SU-DHL-6 (cell line): ENCODE data around the gene PGBD5.

Source experiments
- H2AFZ ChIP-seq: fragments of 200-600 bp; sonication (generic); 2 replicates; pipeline ENCODE4 v1.6.1; 2014; ENCODE audit warnings: low read depth, mild to moderate bottlenecking, moderate library complexity, mixed read lengths, antibody characterized with exemption, low read length; ENCODE audit not compliant: severe bottlenecking
- H3F3A ChIP-seq: fragments of 200-600 bp; shearing (Covaris generic); 2 replicates; pipeline ENCODE4 v1.6.0; 2016; ENCODE audit warnings: antibody characterized with exemption, mild to moderate bottlenecking; ENCODE audit not compliant: insufficient read depth
- H3K27ac ChIP-seq: fragments of 200-600 bp; sonication (generic); 2 replicates; pipeline ENCODE4 v1.5.1; 2016; ENCODE audit warnings: low read depth, mild to moderate bottlenecking, low read length, moderate library complexity, mixed read lengths
- H3K27me3 ChIP-seq: fragments of 200-600 bp; sonication (generic), shearing (Covaris generic); 2 replicates; pipeline ENCODE4 v1.6.0; 2014; ENCODE audit warnings: mild to moderate bottlenecking, low read length
- H3K36me3 ChIP-seq: fragments of 200-600 bp; sonication (generic); 2 replicates; pipeline ENCODE4 v1.6.1; 2014; ENCODE audit warnings: mild to moderate bottlenecking, low read length, mixed read lengths
- H3K4me2 ChIP-seq: fragments of 300-600, 200-600 bp; shearing (Covaris generic), sonication (generic); 2 replicates; pipeline ENCODE4 v1.6.0; 2014; ENCODE audit warnings: low read length, low read depth, mild to moderate bottlenecking; ENCODE audit not compliant: poor library complexity, severe bottlenecking
- H3K4me3 ChIP-seq: fragments of 200-600 bp; sonication (generic); 2 replicates; pipeline ENCODE4 v1.5.1; 2014; ENCODE audit warnings: antibody characterized with exemption, low read length, mild to moderate bottlenecking, mixed read lengths; ENCODE audit not compliant: insufficient read depth, poor library complexity, severe bottlenecking
- H3K79me2 ChIP-seq: fragments of 200-600 bp; sonication (generic); 2 replicates; pipeline ENCODE4 v1.6.1; 2014; ENCODE audit warnings: mild to moderate bottlenecking, low read length, moderate library complexity; ENCODE audit not compliant: insufficient read depth
- H3K9ac ChIP-seq: fragments of 200-600 bp; sonication (generic); 2 replicates; pipeline ENCODE4 v1.7.0; 2014; ENCODE audit warnings: mild to moderate bottlenecking, low read length
- H3K9me2 ChIP-seq: fragments of 200-600 bp; sonication (generic); replicated peaks from 2 replicates; pipeline ENCODE4 v1.6.1; 2014; ENCODE audit warnings: low read length; ENCODE audit not compliant: insufficient read depth
- H3K9me3 ChIP-seq: fragments of 200-600 bp; sonication (generic); 2 replicates; pipeline ENCODE4 v1.6.1; 2014; ENCODE audit warnings: low read length, mixed read lengths; ENCODE audit not compliant: insufficient read depth
- H4K20me1 ChIP-seq: fragments of 200-600 bp; sonication (generic); 2 replicates; pipeline ENCODE4 v1.6.1; 2014; ENCODE audit warnings: low read depth, mild to moderate bottlenecking, antibody characterized with exemption, low read length, moderate library complexity, mixed read lengths
- EZH2phosphoT487 ChIP-seq: fragments of 200-600 bp; sonication (generic), shearing (Covaris generic); conservative IDR thresholded peaks from 2 replicates; pipeline ENCODE4 v1.6.1; 2018; ENCODE audit warnings: mild to moderate bottlenecking, antibody characterized with exemption, low read length, moderate library complexity, mixed read lengths
- TF ChIP-seq, protein P1 (sequence below): fragments of 200-600 bp; sonication (generic); IDR thresholded peaks from one replicate; pipeline ENCODE4 v1.5.1; 2017; ENCODE audit warnings: antibody characterized with exemption, mild to moderate bottlenecking, low read length, moderate library complexity; ENCODE audit not compliant: insufficient read depth, poor library complexity, severe bottlenecking

PGBD5 gene

DNA sequence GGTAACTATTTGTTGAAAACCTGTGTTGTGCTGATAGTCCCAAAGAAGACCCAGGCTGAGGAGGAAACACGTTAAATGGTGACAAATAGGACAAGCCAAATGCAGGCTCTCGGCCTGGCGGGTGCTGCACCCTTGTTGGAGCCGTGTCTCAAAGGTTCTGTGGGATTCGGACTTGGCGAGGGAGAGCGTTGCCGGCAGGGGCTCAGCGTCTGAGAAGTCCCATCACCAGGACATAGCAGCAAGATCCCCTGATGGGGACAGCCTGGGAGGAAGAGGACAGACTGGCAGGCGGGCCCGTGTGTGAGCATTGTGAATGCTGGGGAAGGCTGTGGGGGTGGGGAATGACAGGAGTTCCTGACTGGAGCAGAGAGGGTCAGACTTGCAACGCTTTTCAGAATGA is 142.5 kb downstream of the PGBD5 start:
- H4K20me1 ChIP-seq = no peaks in the 10 kb centered on the region
- TF ChIP-seq, protein P1, sequence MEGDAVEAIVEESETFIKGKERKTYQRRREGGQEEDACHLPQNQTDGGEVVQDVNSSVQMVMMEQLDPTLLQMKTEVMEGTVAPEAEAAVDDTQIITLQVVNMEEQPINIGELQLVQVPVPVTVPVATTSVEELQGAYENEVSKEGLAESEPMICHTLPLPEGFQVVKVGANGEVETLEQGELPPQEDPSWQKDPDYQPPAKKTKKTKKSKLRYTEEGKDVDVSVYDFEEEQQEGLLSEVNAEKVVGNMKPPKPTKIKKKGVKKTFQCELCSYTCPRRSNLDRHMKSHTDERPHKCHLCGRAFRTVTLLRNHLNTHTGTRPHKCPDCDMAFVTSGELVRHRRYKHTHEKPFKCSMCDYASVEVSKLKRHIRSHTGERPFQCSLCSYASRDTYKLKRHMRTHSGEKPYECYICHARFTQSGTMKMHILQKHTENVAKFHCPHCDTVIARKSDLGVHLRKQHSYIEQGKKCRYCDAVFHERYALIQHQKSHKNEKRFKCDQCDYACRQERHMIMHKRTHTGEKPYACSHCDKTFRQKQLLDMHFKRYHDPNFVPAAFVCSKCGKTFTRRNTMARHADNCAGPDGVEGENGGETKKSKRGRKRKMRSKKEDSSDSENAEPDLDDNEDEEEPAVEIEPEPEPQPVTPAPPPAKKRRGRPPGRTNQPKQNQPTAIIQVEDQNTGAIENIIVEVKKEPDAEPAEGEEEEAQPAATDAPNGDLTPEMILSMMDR = no peak
- no peak for TF ChIP-seq EZH2phosphoT487

DNA sequence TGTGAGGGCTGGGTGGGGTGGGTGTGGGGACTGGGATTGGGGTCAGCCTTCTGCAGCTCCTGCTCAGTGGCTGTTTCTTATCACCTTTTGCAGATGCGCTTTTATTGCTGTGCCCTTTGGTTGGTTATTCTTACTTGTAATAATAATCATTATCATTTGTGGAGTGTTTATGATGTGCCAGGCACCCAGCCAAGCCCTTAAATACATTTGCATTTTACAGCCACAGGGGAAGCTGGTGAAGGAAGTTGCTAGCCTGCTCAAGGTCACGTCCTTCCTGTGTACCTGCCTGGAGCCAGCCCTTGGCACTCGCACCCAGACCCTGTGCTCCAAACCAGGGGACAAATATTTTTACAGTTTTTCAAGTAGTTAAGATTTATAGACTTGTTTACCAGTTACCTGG is 144.0 kb downstream of the PGBD5 start:
- H3K79me2 ChIP-seq = no peaks in the 10 kb centered on the region
- no peaks in the 10 kb centered on the region for H3K9me2 ChIP-seq
- H3K4me2 ChIP-seq = peak overlapping the region; percentile 22
- no peak overlapping the region for H3K9ac ChIP-seq
- no peaks in the 10 kb centered on the region for H4K20me1 ChIP-seq
- H3F3A ChIP-seq = no peaks in the 10 kb centered on the region
- no peaks in the 10 kb centered on the region for H3K9me3 ChIP-seq
- no peak overlapping the region for H2AFZ ChIP-seq
- H3K27ac ChIP-seq = peak overlapping the region; percentile 45
- no peaks in the 10 kb centered on the region for H3K36me3 ChIP-seq
- no peak for TF ChIP-seq EZH2phosphoT487
- TF ChIP-seq, protein P1 = no peak
- H3K27me3 ChIP-seq = no peaks in the 10 kb centered on the region
- H3K4me3 ChIP-seq = no peak overlapping the region

More for the DNA sequence above, 142.5 kb downstream of the PGBD5 start:
- H3K4me2 ChIP-seq = no peak overlapping the region
- no peaks in the 10 kb centered on the region for H3K79me2 ChIP-seq
- H3K36me3 ChIP-seq = no peaks in the 10 kb centered on the region
- no peaks in the 10 kb centered on the region for H3K9me3 ChIP-seq
- no peaks in the 10 kb centered on the region for H3F3A ChIP-seq
- no peak overlapping the region for H3K27ac ChIP-seq
- no peak overlapping the region for H3K9ac ChIP-seq
- no peaks in the 10 kb centered on the region for H3K9me2 ChIP-seq
- H2AFZ ChIP-seq = no peak overlapping the region
- no peak overlapping the region for H3K4me3 ChIP-seq
- H3K27me3 ChIP-seq = no peaks in the 10 kb centered on the region

DNA sequence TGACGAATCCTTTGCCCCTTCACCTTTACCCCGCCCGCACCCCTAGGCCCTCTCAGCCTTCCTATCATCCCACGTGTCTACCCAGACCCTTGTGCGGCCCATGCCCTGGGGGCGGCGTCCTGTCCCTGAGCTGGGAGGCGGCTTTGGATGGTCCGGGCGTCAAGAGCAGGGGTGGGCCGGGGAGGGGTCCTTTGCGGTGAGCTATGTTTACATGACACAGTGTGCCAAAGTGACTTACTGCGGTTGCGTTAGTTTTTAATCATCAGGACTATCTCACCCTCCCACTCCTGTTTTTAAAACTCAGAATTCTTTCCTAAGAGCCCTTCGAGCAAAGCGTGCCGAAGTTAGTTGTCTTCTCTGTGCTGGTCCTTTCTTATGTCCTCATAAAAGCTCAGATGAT is 144.6 kb downstream of the PGBD5 start:
- H3K9me2 ChIP-seq = no peaks in the 10 kb centered on the region
- H3K9ac ChIP-seq = no peak overlapping the region
- H3K27ac ChIP-seq = no peak overlapping the region
- H3K36me3 ChIP-seq = no peaks in the 10 kb centered on the region
- no peaks in the 10 kb centered on the region for H4K20me1 ChIP-seq
- H2AFZ ChIP-seq = no peak overlapping the region
- no peak overlapping the region for H3K4me3 ChIP-seq
- H3K9me3 ChIP-seq = no peaks in the 10 kb centered on the region
- H3K4me2 ChIP-seq = no peak overlapping the region
- no peaks in the 10 kb centered on the region for H3K27me3 ChIP-seq
- no peaks in the 10 kb centered on the region for H3K79me2 ChIP-seq
- no peak for TF ChIP-seq EZH2phosphoT487
- TF ChIP-seq, protein P1 = no peak
- H3F3A ChIP-seq = no peaks in the 10 kb centered on the region
